GM23338 (cell line): ENCODE measurements around the gene EIF1AX. TPM values are rescaled to one million over a fixed set of nuclear protein-coding genes. Genes with fewer than 3 reads are reported as not detected.
A peak's percentile ranks its signal among the peaks of the same experiment; 100 is the strongest.

Experiments used
- ATAC-seq: fragments of 200-7000 bp; cut with Tn5 transposase; 3 replicates; pipeline ENCODE4 v1.9.1; 2020
- DNase-seq: peaks from one replicate; pipeline ENCODE4 v3.0.0-alpha.2; 2015; ENCODE audit warnings: low spot score
- H2AFZ ChIP-seq: fragments of 200-600 bp; sonication (generic); 2 replicates; pipeline ENCODE4 v1.8.0; 2016; ENCODE audit warnings: antibody characterized with exemption, mild to moderate bottlenecking, moderate library complexity
- H3F3A ChIP-seq: fragments of 200-600 bp; sonication (generic); replicated peaks from 2 replicates; pipeline ENCODE4 v1.8.0; 2017; ENCODE audit warnings: antibody characterized with exemption, mixed run types, low read depth
- H3K27ac ChIP-seq: fragments of 200-600 bp; sonication (generic); 2 replicates; pipeline ENCODE4 v1.6.1; 2016; ENCODE audit warnings: low read depth
- H3K27me3 ChIP-seq: fragments of 200-600 bp; sonication (generic); 2 replicates; pipeline ENCODE4 v1.8.0; 2016; ENCODE audit warnings: mild to moderate bottlenecking, mixed run types, moderate library complexity; ENCODE audit not compliant: insufficient read depth
- H3K36me3 ChIP-seq: fragments of 200-600 bp; sonication (generic); 2 replicates; pipeline ENCODE4 v1.8.0; 2016; ENCODE audit warnings: mild to moderate bottlenecking; ENCODE audit not compliant: insufficient read depth
- H3K4me1 ChIP-seq: fragments of 200-600 bp; sonication (generic); 2 replicates; pipeline ENCODE4 v1.8.0; 2016; ENCODE audit warnings: mild to moderate bottlenecking, moderate library complexity; ENCODE audit not compliant: insufficient read depth
- H3K4me2 ChIP-seq: fragments of 200-600 bp; sonication (generic); 2 replicates; pipeline ENCODE4 v1.7.1; 2017; ENCODE audit warnings: mixed run types
- H3K4me3 ChIP-seq: fragments of 200-600 bp; sonication (generic); 2 replicates; pipeline ENCODE4 v1.6.1; 2016; ENCODE audit warnings: mixed run types
- H3K79me2 ChIP-seq: fragments of 200-600 bp; sonication (generic); replicated peaks from 2 replicates; pipeline ENCODE4 v1.8.0; 2017; ENCODE audit warnings: mild to moderate bottlenecking; ENCODE audit not compliant: insufficient read depth
- H3K9me2 ChIP-seq: fragments of 200-600 bp; sonication (generic); 2 replicates; pipeline ENCODE4 v1.8.0; 2017; ENCODE audit not compliant: insufficient read depth
- H4K20me1 ChIP-seq: fragments of 200-600 bp; sonication (generic); replicated peaks from 2 replicates; pipeline ENCODE4 v1.8.0; 2017; ENCODE audit warnings: mild to moderate bottlenecking; ENCODE audit not compliant: insufficient read depth
- H3K27ac Mint-ChIP-seq: 2 replicates; pipeline ENCODE4 v1.8.0; 2020; ENCODE audit warnings: inconsistent platforms, mild to moderate bottlenecking, moderate library complexity, mixed read lengths
- H3K27me3 Mint-ChIP-seq: 3 replicates; pipeline ENCODE4 v1.8.0; 2022; ENCODE audit warnings: low read depth, mild to moderate bottlenecking, moderate library complexity, mixed read lengths, inconsistent platforms; ENCODE audit not compliant: insufficient read depth, poor library complexity
- H3K36me3 Mint-ChIP-seq: 3 replicates; pipeline ENCODE4 v1.8.0; 2021; ENCODE audit warnings: low read depth, mild to moderate bottlenecking, inconsistent platforms, moderate library complexity, mixed read lengths
- H3K4me1 Mint-ChIP-seq: 3 replicates; pipeline ENCODE4 v1.8.0; 2020; ENCODE audit warnings: mild to moderate bottlenecking, inconsistent platforms, mixed read lengths
- H3K4me3 Mint-ChIP-seq: 3 replicates; pipeline ENCODE4 v1.8.0; 2021; ENCODE audit warnings: moderate library complexity, mild to moderate bottlenecking, inconsistent platforms, mixed read lengths
- H3K9me3 Mint-ChIP-seq: 3 replicates; pipeline ENCODE4 v1.8.0; 2020; ENCODE audit warnings: moderate library complexity, mild to moderate bottlenecking, inconsistent platforms, mixed read lengths
- EZH2 ChIP-seq: fragments of 200-600 bp; sonication (generic); IDR thresholded peaks from one replicate; pipeline ENCODE4 v1.8.0; 2017; ENCODE audit warnings: antibody characterized with exemption, mild to moderate bottlenecking, low read depth; ENCODE audit not compliant: unreplicated experiment
- EZH2phosphoT487 ChIP-seq: fragments of 200-600 bp; sonication (generic); IDR thresholded peaks from one replicate; pipeline ENCODE4 v1.8.1; 2018; ENCODE audit warnings: antibody characterized with exemption; ENCODE audit not compliant: unreplicated experiment
- JUNB ChIP-seq: IDR thresholded peaks from one replicate; pipeline ENCODE4 v1.6.1; 2016; ENCODE audit warnings: antibody characterized with exemption; ENCODE audit not compliant: unreplicated experiment
- NANOG ChIP-seq: IDR thresholded peaks from 2 replicates; pipeline ENCODE4 v1.6.1; 2016; ENCODE audit warnings: antibody characterized with exemption, borderline replicate concordance
- POLR2AphosphoS5 ChIP-seq: IDR thresholded peaks from 2 replicates; pipeline ENCODE4 v1.6.1; 2016; ENCODE audit warnings: antibody characterized with exemption, low read depth
- ZNF331 ChIP-seq: fragments of 250-450 bp; sonication (Bioruptor Pico); IDR thresholded peaks from 2 replicates; pipeline ENCODE4 v1.5.0; 2020; ENCODE audit warnings: low read depth, mild to moderate bottlenecking, moderate library complexity
- polyA plus RNA-seq: library from polyadenylated mRNA; unstranded; fragments of >200 nt; fragmentation: Nextera tagmentation; extraction: Ambion mirVana; gene quantifications from 2 replicates; pipeline ENCODE4 v1.2.1, GENCODE V29; 2016
- total RNA-seq: library from RNA; depleted of rRNA; stranded (reverse); fragments of >200 nt; shearing (Covaris generic); gene quantifications from 2 replicates; pipeline ENCODE4 v1.2.3, GENCODE V29; 2014
- TF ChIP-seq, protein P1 (sequence below): fragments of 250-450 bp; sonication (Bioruptor Pico); IDR thresholded peaks from 2 replicates; pipeline ENCODE4 v1.5.0; 2020; ENCODE audit warnings: mild to moderate bottlenecking, moderate library complexity
- TF ChIP-seq, protein P2 (sequence below): IDR thresholded peaks from one replicate; pipeline ENCODE4 v1.6.1; 2018; ENCODE audit warnings: antibody characterized with exemption; ENCODE audit not compliant: unreplicated experiment

Gene EIF1AX
- total and polyA plus RNA-seq, 2 experiments from 2014 or later: 107 to 321 TPM

- no peaks in the 10 kb centered on the region for H3K4me1 ChIP-seq
- H3K4me3 Mint-ChIP-seq: peak within 1 kb of the TSS; percentile 71
- TF ChIP-seq EZH2phosphoT487: no peak
- TF ChIP-seq POLR2AphosphoS5: no peak
- TF ChIP-seq, protein P1, sequence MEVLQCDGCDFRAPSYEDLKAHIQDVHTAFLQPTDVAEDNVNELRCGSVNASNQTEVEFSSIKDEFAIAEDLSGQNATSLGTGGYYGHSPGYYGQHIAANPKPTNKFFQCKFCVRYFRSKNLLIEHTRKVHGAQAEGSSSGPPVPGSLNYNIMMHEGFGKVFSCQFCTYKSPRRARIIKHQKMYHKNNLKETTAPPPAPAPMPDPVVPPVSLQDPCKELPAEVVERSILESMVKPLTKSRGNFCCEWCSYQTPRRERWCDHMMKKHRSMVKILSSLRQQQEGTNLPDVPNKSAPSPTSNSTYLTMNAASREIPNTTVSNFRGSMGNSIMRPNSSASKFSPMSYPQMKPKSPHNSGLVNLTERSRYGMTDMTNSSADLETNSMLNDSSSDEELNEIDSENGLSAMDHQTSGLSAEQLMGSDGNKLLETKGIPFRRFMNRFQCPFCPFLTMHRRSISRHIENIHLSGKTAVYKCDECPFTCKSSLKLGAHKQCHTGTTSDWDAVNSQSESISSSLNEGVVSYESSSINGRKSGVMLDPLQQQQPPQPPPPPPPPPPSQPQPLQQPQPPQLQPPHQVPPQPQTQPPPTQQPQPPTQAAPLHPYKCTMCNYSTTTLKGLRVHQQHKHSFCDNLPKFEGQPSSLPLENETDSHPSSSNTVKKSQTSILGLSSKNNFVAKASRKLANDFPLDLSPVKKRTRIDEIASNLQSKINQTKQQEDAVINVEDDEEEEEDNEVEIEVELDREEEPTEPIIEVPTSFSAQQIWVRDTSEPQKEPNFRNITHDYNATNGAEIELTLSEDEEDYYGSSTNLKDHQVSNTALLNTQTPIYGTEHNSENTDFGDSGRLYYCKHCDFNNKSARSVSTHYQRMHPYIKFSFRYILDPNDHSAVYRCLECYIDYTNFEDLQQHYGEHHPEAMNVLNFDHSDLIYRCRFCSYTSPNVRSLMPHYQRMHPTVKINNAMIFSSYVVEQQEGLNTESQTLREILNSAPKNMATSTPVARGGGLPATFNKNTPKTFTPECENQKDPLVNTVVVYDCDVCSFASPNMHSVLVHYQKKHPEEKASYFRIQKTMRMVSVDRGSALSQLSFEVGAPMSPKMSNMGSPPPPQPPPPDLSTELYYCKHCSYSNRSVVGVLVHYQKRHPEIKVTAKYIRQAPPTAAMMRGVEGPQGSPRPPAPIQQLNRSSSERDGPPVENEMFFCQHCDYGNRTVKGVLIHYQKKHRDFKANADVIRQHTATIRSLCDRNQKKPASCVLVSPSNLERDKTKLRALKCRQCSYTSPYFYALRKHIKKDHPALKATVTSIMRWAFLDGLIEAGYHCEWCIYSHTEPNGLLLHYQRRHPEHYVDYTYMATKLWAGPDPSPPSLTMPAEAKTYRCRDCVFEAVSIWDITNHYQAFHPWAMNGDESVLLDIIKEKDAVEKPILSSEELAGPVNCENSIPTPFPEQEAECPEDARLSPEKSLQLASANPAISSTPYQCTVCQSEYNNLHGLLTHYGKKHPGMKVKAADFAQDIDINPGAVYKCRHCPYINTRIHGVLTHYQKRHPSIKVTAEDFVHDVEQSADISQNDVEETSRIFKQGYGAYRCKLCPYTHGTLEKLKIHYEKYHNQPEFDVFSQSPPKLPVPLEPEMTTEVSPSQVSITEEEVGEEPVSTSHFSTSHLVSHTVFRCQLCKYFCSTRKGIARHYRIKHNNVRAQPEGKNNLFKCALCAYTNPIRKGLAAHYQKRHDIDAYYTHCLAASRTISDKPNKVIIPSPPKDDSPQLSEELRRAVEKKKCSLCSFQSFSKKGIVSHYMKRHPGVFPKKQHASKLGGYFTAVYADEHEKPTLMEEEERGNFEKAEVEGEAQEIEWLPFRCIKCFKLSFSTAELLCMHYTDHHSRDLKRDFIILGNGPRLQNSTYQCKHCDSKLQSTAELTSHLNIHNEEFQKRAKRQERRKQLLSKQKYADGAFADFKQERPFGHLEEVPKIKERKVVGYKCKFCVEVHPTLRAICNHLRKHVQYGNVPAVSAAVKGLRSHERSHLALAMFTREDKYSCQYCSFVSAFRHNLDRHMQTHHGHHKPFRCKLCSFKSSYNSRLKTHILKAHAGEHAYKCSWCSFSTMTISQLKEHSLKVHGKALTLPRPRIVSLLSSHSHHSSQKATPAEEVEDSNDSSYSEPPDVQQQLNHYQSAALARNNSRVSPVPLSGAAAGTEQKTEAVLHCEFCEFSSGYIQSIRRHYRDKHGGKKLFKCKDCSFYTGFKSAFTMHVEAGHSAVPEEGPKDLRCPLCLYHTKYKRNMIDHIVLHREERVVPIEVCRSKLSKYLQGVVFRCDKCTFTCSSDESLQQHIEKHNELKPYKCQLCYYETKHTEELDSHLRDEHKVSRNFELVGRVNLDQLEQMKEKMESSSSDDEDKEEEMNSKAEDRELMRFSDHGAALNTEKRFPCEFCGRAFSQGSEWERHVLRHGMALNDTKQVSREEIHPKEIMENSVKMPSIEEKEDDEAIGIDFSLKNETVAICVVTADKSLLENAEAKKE (CRISPR knock-in tag): no peak
- TF ChIP-seq ZNF331: no peak
- peak; percentile 44 for DNase-seq
- H3K27me3 ChIP-seq: peaks cover 34% of the 10 kb centered on the region
- H2AFZ ChIP-seq: peak within 1 kb of the TSS; percentile 76
- H3K27ac ChIP-seq: no peak within 1 kb of the TSS
- no peaks in the 10 kb centered on the region for H3K9me3 Mint-ChIP-seq
- H3K36me3 Mint-ChIP-seq: no peaks in the 10 kb centered on the region
- no peaks in the 10 kb centered on the region for H4K20me1 ChIP-seq
- peaks cover 11% of the 10 kb centered on the region; the same call in 2 of the 3 replicates for H3K4me1 Mint-ChIP-seq
- peaks cover 22% of the 10 kb centered on the region for H3K27me3 Mint-ChIP-seq
- ATAC-seq: peak; percentile 84
- no peak within 1 kb of the TSS for H3K27ac Mint-ChIP-seq
- H3K4me3 ChIP-seq: peak within 1 kb of the TSS; percentile 50
- H3K4me2 ChIP-seq: peak within 1 kb of the TSS; percentile 72
- no peaks in the 10 kb centered on the region for H3K36me3 ChIP-seq
- no peaks in the 10 kb centered on the region for H3F3A ChIP-seq
- no peaks in the 10 kb centered on the region for H3K79me2 ChIP-seq
- no peaks in the 10 kb centered on the region for H3K9me2 ChIP-seq
Measured at GRCh38 chrX:20116577-20117240, 24.9 kb downstream of the EIF1AX start, which contains the start of gene MAP7D2. Gene MAP7D2 (minus strand): TSS chrX:20116907. CDS start chrX:20116879, 28 bp downstream.

- peak overlapping the region; percentile 72 for H3K4me2 ChIP-seq
- peak; percentile 72 for ATAC-seq
- TF ChIP-seq JUNB (no peak), NANOG (no peak), EZH2 (no peak)
- TF ChIP-seq, protein P2, sequence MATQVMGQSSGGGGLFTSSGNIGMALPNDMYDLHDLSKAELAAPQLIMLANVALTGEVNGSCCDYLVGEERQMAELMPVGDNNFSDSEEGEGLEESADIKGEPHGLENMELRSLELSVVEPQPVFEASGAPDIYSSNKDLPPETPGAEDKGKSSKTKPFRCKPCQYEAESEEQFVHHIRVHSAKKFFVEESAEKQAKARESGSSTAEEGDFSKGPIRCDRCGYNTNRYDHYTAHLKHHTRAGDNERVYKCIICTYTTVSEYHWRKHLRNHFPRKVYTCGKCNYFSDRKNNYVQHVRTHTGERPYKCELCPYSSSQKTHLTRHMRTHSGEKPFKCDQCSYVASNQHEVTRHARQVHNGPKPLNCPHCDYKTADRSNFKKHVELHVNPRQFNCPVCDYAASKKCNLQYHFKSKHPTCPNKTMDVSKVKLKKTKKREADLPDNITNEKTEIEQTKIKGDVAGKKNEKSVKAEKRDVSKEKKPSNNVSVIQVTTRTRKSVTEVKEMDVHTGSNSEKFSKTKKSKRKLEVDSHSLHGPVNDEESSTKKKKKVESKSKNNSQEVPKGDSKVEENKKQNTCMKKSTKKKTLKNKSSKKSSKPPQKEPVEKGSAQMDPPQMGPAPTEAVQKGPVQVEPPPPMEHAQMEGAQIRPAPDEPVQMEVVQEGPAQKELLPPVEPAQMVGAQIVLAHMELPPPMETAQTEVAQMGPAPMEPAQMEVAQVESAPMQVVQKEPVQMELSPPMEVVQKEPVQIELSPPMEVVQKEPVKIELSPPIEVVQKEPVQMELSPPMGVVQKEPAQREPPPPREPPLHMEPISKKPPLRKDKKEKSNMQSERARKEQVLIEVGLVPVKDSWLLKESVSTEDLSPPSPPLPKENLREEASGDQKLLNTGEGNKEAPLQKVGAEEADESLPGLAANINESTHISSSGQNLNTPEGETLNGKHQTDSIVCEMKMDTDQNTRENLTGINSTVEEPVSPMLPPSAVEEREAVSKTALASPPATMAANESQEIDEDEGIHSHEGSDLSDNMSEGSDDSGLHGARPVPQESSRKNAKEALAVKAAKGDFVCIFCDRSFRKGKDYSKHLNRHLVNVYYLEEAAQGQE: no peak
Measured at GRCh38 chrX:20116087-20116576, 25.5 kb downstream of the EIF1AX start.

More at GRCh38 chrX:20116087-20116576, 25.5 kb downstream of the EIF1AX start:
- H3K79me2 ChIP-seq: no peaks in the 10 kb centered on the region
- peak overlapping the region; percentile 76 for H2AFZ ChIP-seq
- no peaks in the 10 kb centered on the region for H3F3A ChIP-seq
- no peaks in the 10 kb centered on the region for H3K36me3 Mint-ChIP-seq
- peaks cover 34% of the 10 kb centered on the region for H3K27me3 ChIP-seq
- no peak overlapping the region for H3K27ac Mint-ChIP-seq
- no peaks in the 10 kb centered on the region for H3K4me1 ChIP-seq
- peak overlapping the region; percentile 71 for H3K4me3 Mint-ChIP-seq
- no peak overlapping the region for H3K27ac ChIP-seq
- H3K27me3 Mint-ChIP-seq: peaks cover 22% of the 10 kb centered on the region
- no peaks in the 10 kb centered on the region for H4K20me1 ChIP-seq
- DNase-seq: peak; percentile 51
- H3K4me3 ChIP-seq: peak overlapping the region; percentile 50
- no peaks in the 10 kb centered on the region for H3K9me2 ChIP-seq
- H3K4me1 Mint-ChIP-seq: peaks cover 11% of the 10 kb centered on the region; the same call in 2 of the 3 replicates
- no peaks in the 10 kb centered on the region for H3K36me3 ChIP-seq
- no peaks in the 10 kb centered on the region for H3K9me3 Mint-ChIP-seq
